ENCODE data around the gene SATB1. TPM values are rescaled to one million over a fixed set of nuclear protein-coding genes. Genes with fewer than 3 reads are reported as not detected.
A peak's percentile ranks its signal among the peaks of the same experiment; 100 is the strongest.

SATB1 gene
- total and polyA plus RNA-seq, 2 of the 8 experiments (the other 6 are each of a cell fraction or from before 2014, with no cell fraction given) = 18.8 to 28.0 TPM

- Histone ChIP-seq H3K27ac (ENCODE audit: low read depth, low read length) (no peak overlapping the region), H4K5ac (ENCODE audit: insufficient read length, low read depth, low read length) (no peak overlapping the region), H3K79me2 (ENCODE audit: control insufficient read depth in 1 of 2, insufficient read depth in 2 of 2, low read length in 2 of 2) (no peaks in the 10 kb centered on the region), H2AK5ac (ENCODE audit: low read depth, low read length) (0 out of 2 replicates have a peak overlapping the region, but pooled peaks have one; percentile 16), H2AFZ (ENCODE audit: low read length) (no peak overlapping the region), H3K23me2 (ENCODE audit: low read depth, low read length) (no peaks in the 10 kb centered on the region), H2BK15ac (ENCODE audit: low read length) (no peak overlapping the region), H3K4ac (replicated peaks; ENCODE audit: insufficient read length, low read depth, low read length) (no peak overlapping the region), H2BK12ac (ENCODE audit: low read depth, low read length) (no peak overlapping the region), H3K18ac (ENCODE audit: extremely low read depth, low read length) (no peak overlapping the region), H2BK20ac (ENCODE audit: low read length) (peak overlapping the region; percentile 62; the same call in 1 of the 2 replicates), H3K4me2 (ENCODE audit: insufficient read depth in 1 of 2, low read depth in 2 of 2, low read length in 2 of 2) (no peak overlapping the region), H3K9me3 (ENCODE audit: insufficient read depth in 2 of 2, low read depth in 1 of 2, low read length in 1 of 2) (no peaks in the 10 kb centered on the region), H4K8ac (ENCODE audit: extremely low read depth, insufficient read depth, low read length) (no peak overlapping the region), H3K4me3 (ENCODE audit: extremely low read depth in 1 of 4, insufficient read depth in 2 of 4, low read depth in 3 of 4, low read length in 4 of 4) (no peak overlapping the region), H3K14ac (ENCODE audit: insufficient read length) (no peak overlapping the region), H2BK5ac (ENCODE audit: low read depth, low read length) (no peak overlapping the region), H3K27me3 (replicated peaks in 1 of 4; ENCODE audit: control insufficient read depth in 3 of 4, extremely low read depth in 1 of 4, insufficient read depth in 3 of 4, low read length in 3 of 4) (no peaks in the 10 kb centered on the region), H3K56ac (replicated peaks; ENCODE audit: insufficient read length, low read depth, low read length) (no peak overlapping the region), H4K91ac (replicated peaks; ENCODE audit: insufficient read length, low read length) (peak overlapping the region; percentile 52), H3K23ac (ENCODE audit: insufficient read length) (no peak overlapping the region), H3K79me1 (ENCODE audit: low read depth, low read length) (peaks cover 2% of the 10 kb centered on the region; the same call in 1 of the 2 replicates), H2BK120ac (replicated peaks; ENCODE audit: low read depth, low read length) (no peak overlapping the region), H3K9ac (replicated peaks in 1 of 4; ENCODE audit: extremely low read depth in 1 of 4, low read depth in 3 of 4, low read length in 3 of 4) (no peak overlapping the region), H3K4me1 (replicated peaks in 1 of 4; ENCODE audit: control insufficient read depth in 3 of 4, insufficient read depth in 4 of 4, low read length in 3 of 4) (peaks cover 0 to 35% (median 6%) of the 10 kb centered on the region in 4 experiments; a peak in 5 of 7 replicates), H3K36me3 (ENCODE audit: control insufficient read depth in 2 of 4, insufficient read depth in 4 of 4, low read length in 3 of 4) (peaks cover 0 to 10% (median 0%) of the 10 kb centered on the region in 4 experiments; a peak in 1 of 8 replicates), H4K20me1 (replicated peaks in 1 of 2; ENCODE audit: control insufficient read depth in 1 of 2, insufficient read depth in 2 of 2, low read length in 2 of 2) (no peaks in the 10 kb centered on the region)
- ChIA-PET POLR2A (ENCODE audit: partially characterized antibody) (interaction anchor here (1.1 kb wide), 1 partner anchor 21 kb away, joined by 4 read pairs; no protein-coding TSS in a partner anchor), CTCF (ENCODE audit: partially characterized antibody) (interaction anchor here (1.0 to 2.8 kb wide), 5 partner anchors 11 to 41 kb away, joined by 3 to 10 read pairs (median 4); no protein-coding TSS in a partner anchor)
- DNase-seq (ENCODE audit: low read depth in 1 of 2, low spot score in 2 of 2) (no peak), FAIRE-seq (no peak)
- no peak for TF ChIP-seq RAD21 (IDR thresholded peaks at IDR 0.05 in 1 of 2, conservative IDR thresholded peaks at IDR 0.05 in 1 of 2; ENCODE audit: low read depth in 2 of 2, low read length in 2 of 2)
- 0 out of 2 replicates have a peak, but pooled peaks have one; percentile 58 for TF ChIP-seq JUND (IDR thresholded peaks at IDR 0.05; ENCODE audit: low read length)
- WGBS, 2 experiments (ENCODE audit: extremely low coverage in 1 of 2, insufficient coverage in 1 of 2, insufficient read length in 1 of 2, insufficient replicate concordance in 2 of 2, low coverage in 1 of 2, low lambda C conversion rate in 2 of 2, missing lambda C conversion rate in 1 of 2) = 85% methylated on average over 5 of the region's 5 CpGs; no CpG with 5 or more reads in 1 of the 2 experiments
These were observed 74.0 kb downstream of the SATB1 start for GRCh38 chr3:18351069-18351628.

Measured in H1 (cell line).